Dedifferentiated amniotic fluid mesenchymal stem cell (primary cell): ENCODE data around the gene GSTA4.
"Not testable (repeated sequence)": the region's sequence is repeated elsewhere in the genome, so short reads cannot be mapped to it uniquely, and the experiment has no call there.

Source experiments
- DNase-seq: peaks from one replicate; pipeline ENCODE4 v3.0.0-alpha.2; 2016; ENCODE audit errors: extremely low spot score

Gene GSTA4

DNA sequence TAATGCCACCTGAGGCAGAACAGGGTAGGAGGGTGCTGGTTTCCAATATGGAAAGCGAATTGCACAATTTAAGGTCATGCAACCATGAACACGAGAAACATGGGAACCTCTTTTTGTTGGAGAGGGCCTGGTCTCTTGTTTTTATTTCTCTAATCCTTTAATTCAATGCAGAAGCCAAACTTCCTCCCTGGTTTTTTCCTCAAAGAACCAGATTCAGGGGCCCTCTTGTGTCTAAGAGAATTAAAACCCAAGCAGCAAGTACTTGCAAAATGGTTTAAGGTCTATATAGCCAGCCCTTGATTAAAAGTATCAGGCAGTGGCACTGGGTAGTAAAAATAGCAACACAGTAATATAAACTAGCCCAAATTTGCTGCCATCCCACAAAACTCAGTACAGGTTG, 19.5 kb downstream of the GSTA4 start:
- peak; percentile 65 for DNase-seq

DNA sequence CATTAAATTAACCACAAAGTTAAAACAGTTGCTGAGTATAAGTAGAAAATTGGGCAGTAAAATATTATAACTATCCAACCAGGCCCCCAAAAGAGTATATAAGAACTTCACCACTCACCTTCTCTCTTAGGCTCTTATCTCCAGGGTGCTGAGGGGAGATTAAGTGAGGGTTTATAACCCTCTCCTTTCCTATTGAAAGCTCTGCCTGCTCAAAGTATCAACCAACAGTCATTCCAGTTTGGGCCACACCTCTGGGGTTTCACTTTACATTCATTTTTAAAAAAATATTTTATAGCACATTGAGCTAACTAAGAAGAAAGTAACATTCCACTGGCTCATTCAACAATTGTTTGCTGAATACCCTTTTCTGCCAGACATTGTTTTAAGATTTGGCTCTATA, 22.1 kb downstream of the GSTA4 start:
- DNase-seq = no peak

DNA sequence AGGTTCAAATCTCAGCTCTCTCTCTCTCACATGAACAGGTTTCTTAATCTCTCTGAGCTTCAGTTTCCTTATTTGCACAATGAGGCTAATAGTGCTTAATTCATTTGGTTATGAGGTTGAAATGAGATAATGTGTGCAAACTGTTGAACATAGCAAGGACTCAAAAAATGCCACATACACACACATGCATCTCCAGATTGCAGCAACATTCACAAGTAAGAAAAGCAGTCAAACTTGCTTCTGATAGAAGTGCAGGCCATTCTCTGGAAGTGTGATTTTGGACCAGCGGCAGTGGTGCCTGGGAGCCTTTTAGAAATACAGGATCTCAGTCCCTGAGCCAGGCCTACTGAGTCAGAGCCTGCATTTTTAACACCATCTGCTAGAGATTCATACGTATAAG, 25.7 kb downstream of the GSTA4 start:
- no peak for DNase-seq

DNA sequence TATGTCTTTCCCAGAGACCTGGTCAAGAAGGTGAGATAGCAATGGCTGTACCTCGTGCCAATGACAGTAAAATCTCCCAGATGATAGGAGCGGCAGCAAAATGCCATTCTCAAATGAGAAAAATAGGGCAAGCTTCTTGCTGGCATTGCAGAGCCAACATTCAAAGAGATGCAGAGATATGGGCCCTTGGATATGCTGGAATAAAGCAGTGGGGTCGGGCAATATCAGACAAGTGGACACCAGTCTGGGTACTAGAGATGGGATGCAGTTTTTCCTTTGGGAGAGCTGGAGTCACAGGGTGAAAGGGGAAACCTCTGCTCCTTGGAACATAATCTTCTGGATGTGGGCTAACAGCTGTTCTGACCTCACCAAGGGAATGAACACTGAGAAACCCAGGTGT, 29.0 kb downstream of the GSTA4 start:
- no peak for DNase-seq

DNA sequence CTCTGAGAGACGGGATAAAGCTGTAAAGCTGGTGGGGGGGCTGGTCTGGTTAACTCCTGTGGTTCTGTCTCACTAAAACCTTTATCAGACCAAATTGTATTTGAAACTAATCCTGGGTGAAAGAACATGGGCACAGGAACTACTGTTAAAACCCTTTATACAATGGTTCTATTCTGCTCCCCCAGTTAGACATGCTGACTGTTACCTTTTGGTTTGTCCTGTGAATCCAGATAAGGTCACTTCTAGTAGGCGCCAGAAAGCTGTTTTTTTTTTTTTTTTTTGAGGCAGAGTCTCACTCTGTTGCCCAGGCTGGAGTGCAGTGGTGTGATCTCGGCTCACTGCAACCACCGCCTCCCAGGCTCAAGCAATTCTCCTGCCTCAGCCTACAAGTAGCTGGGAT, 29.7 kb downstream of the GSTA4 start:
- DNase-seq = no peak

DNA sequence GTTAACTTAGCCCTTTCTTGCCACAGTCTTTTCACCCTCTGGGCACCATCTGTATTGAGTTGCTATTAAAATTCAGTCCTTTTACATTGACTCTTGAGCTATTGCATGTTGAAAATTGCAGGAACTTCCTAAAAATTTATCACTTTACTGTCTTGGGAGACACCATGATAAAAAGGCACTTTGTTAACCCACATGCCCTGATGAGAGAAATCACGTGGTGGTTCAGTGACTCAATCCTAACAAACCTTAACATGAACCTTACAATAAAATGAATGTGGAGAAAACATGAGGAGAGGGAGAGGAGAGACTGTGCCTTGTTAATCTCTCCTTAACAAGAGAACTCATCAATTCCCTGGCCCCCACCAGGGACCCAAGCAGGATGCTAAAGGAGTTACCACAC, 30.8 kb downstream of the GSTA4 start:
- DNase-seq = no peak

DNA sequence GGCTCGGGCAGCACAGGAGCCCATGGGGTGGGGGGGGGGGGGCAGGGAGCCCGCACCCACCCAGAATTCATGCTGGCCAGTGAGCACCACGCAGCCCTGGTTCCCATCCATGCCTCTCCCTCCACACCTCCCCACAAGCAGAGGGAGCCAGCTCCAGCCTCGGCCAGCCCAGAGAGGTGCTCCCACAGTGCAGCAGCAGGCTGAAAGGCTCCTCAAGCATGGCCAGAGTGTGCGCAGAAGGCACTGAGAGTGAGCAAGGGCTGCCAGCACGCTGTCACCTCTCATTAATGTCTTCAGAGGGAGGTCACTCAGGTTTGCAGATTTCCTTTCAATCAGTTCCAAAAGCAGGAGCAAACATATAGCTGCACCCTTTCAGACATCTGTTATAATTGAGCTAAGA, 32.4 kb downstream of the GSTA4 start:
- DNase-seq = no peak

DNA sequence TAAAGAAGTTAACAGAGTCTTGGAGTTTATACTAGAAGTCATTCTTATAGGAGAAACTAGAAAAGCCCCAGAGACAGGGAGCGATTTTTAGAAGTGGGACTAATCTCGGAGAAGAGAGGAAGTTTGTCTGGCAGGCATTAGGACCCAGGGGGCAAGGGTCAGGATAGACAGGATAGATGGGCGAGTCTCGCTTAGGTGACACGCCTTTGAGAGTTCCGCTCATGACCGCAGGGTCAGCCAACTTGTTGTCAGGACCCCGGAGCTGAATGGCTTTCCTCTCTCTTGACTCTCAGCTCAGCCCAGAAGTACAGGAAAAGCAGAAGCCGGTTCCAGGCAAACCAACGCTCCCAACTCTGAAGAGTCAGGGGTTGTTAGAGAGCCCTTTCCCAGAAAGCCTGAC, 34.1 kb downstream of the GSTA4 start:
- DNase-seq = not testable (repeated sequence)

DNA sequence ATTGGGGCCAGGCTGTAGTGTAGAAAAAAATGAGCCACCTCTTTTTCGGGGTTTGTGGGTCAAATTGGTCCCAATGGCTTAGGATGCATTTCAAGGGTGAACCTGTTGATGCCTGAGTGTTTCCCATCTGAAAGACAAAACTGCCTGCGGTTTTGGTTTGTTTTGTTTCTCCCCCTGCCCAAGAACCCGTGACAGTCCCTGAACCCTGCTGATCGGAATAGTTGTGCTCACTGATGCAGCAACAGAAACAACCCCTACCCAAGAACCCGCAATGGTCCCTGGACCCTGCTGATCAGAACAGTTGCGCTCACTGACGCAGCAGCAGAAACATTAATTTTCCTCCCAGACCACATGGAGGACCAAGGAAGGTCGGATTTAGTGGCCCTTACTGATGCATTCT, 34.9 kb downstream of the GSTA4 start:
- not testable (repeated sequence) for DNase-seq

DNA sequence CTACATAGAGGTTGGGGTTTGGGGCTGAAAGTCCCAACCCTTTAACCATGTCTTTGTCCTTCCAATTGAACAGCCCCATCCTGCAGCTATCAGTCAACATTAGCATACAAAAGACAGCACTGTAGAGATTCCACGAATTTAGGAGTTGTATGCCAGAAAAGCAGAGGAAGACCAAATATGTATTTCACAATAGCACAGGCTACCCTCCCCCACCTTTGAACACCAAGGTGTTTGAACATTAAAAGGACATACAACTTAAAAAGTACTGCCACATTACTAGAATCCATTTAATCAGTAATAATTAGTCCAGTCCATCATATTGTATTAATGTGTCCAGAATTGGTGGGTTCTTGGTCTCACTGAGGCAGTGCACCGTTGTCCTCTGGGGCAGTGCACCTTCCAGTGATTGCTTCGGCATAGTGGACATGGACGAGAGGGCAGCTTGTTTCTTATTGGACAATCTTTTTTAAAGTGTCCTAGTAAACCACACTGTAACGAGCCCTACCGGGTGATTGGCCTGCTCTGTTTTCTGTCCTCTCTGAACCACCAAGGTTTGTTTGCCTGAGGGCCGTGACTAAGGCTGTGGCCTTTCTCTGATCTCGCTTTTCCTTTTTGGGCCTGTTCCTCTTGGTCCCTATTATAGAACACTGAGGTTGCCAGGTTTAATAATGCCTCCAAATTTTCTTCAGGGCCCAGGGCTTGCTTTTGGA, 36.4 kb downstream of the GSTA4 start:
- no peak for DNase-seq

DNA sequence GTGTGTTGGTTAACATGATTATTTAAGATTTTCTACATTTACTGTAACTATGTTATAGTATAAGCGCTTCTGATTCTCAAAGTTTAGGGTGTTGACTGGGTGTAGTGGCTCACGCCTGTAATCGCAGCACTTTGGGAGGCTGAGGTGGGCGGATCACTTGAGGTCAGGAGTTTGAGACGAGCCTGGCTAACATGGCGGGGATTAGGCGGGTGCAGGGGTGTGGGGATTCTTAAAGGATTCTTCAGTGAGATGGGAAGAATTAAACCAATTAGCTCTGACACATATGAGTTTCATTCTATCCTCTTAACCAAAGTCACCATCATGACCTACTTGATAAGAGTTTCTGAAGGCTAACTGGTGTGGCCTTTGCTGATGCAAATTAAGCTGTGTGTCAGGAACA, 39.2 kb downstream of the GSTA4 start:
- DNase-seq = no peak

DNA sequence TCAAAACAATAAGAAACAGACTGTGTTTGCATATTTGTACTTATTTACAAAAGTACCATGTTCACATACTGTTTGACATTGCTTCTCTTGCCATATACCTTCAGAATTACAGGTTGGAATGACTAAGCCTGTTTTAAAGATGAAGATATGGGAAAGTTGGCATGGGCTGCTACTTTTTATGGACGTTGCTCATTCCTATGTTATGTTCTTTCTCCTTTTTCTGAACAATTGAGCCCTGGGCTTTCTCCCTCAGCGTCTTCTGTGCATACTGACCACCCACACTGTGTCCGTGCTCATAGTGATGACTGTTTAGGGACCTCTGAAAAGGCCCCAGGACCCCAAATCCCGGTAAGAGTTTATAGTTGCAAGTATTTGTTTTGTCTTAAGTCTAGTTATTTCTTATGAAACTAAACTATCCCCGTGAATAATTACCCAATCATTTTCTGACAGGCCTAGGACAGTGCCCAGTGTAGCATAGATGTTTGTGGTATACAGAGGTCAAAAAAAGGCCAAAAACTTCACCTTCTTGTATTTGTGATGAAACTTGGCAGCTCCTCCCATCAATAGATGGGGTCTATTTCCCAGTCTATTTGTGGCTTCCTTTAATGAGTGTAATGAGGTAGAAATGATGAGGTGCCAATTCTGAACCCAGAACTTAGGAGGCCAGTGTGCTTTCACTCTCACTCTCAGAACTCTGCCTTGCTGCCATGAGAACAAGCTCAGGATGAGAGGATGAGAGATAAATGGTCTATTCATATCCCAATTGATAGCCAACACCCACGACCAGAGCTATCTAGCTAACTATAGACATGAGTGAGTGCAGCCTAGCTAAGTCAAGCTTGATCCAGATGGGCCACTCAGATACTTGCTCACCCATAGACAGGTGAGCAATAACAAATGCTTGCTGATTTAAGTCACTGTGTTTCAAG, 40.9 kb downstream of the GSTA4 start:
- DNase-seq = no peak

DNA sequence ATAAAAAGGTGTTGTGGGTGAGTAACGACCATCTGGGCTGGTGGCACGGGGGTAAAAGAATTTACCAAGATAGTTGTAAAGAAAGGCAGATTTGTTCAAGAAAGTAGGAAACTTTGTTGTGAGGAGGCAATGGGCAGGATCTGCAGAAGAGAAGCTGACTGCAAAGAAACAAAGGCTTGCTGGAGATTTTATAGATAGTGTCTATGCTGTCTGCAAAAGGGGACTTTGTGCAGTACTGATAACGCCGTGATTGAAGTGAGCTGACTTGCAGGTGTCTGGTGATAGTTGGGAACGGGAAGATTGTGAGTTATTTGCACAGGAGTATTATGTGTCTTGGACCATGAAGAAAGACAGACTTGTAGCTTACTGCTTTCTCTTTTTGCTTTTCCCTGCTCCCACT, 48.8 kb downstream of the GSTA4 start:
- DNase-seq = no peak

DNA sequence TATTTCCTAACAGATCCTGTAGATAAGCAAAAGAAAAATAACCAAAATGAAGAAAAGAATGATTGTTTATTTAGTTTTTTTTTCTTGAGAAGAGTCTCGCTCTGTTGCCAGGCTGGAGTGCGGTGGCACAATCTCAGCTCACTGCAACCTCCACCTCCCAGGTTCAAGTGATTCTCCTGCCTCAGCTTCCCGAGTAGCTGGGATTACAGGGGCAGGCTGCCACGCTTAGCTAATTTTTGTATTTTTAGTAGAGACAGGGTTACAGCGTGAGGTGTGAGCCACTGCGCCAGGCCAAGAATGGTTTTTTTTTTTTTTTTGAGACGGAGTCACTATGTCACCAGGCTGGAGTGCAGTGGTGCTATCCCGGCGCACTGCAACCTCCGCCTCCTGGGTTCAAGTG, 52.3 kb downstream of the GSTA4 start:
- DNase-seq = not testable (repeated sequence)

DNA sequence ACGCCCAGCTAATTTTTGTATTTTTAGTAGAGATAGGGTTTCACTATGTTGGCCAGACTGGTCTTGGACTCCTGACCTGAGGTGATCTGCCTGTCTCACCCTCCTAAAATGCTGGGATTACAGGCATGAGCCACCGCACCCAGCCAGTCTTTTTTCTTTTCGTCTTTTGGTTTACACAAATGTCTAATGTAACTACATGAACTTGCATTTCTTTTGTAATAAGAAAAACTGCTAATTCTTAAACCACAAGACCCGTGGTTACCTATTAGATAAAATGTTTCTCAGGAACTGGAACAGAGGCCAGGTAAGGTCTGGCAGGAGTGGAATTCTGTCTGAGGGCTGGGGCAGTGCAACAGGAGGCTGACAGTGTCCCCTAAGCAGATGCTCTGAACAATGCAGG, 52.9 kb downstream of the GSTA4 start:
- DNase-seq = no peak

DNA sequence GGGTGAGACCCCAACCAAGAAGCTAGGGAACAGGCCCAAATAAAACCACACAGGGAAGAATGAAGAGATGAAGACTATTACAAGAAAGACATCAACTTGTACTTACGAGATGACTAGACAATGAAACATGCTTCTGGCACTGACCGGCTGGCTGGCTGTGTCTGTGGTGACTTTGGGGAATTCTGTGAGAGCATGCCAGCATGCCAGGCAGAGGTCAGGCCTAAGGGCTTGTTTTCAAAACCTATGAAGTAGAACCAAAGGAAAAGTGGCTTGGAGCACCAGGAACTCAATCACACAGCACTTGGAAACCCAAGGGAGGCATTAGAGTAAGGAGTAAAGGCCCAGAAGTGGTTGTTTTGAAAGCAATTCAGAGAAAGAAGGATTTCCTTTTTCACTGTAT, 57.2 kb downstream of the GSTA4 start:
- no peak for DNase-seq

DNA sequence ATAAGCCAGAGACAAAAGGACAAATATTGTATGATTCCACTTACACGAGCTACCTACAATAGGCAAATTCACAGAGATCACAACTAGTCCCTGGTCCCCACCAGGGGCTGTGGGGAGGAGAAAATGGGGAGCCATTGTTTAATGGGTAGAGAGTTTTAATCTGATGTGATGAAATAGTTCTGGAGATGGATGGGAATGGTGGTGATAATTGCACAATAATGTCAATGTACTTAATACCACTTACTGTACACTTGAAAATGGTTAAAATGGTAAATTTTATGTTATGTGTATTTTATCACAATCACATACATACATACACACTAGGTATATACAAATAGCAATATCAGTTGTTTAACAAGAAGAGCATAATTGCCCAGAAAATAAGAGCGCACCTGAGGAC, 61.3 kb downstream of the GSTA4 start:
- no peak for DNase-seq

DNA sequence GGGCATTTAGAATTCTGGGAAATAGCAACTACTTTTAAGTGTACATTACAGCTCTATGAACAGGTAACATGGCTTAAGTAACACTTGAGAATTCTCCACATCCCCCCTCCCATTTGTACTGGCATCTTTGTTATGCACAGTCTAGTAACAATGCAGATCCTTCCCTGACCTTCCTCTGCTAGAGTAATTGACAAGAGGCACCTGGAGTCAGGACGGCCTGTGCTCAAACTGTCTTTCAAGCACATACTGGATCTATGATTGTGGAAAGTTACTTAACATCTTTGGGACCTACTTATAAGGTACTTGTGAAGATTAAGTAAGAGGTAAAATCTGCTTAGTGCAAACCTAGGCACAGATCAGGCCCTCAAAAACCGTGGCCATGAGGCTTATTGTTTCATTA, 63.7 kb downstream of the GSTA4 start:
- no peak for DNase-seq

DNA sequence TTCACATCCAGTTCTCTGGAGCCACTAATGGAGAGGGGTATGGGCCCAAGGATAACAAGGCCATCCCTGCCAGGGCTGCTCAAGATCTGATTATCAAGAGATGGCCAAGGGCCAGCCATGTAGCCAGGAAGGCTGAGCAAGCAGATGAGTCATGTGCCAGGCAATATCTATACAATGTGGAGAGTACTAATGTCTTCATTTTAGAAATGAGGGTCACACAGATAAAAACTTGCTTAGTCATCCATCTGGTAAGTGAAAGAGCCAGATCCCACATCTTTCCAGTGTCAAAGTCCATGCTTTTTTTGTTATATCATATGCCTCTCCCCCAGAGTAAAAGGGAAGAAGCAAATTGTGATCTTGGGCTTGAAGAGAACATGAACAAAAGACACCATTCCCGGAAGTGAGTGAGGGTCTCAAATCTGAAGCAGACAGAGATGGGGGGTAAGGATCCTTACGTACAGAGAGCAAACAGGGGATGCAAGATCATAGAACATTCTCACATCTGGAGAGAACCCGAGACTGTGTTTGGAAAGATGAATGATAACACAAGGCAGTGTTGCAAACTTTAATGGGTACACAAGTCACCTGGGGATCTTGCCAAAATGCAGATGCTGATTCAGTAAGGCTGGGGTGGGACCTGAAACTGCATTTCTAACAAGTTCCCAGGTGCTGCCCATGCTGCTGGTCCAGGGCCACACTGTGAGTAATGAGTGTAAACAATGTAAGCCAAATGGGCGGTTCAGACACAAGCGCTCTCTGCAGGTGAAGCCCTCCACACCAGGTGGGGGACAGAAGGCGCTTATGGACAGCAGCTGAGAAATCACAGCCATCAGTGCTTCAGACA, 65.5 kb downstream of the GSTA4 start:
- DNase-seq = peak; percentile 61
